ENCODE results near the gene FMN1. TPM values are rescaled to one million over a fixed set of nuclear protein-coding genes. Genes with fewer than 3 reads are reported as not detected.

Gene FMN1
- 10 to 100 TPM; 13.7 to 17.1 TPM for total RNA-seq

GRCh38 chr15:33194704-33195670 is at the start of gene FMN1:
TSS of gene FMN1 (minus strand) at chr15:33194714. CDS start at chr15:33154914, 39,800 bp downstream.
- WGBS, 2 donors: 9 to 22% methylated on average over 25 to 46 of the region's 46 CpGs
- peak; percentile 100 for ATAC-seq
- Histone ChIP-seq H3K9me3 (no peaks in the 10 kb centered on the region), H3K27me3 (no peaks in the 10 kb centered on the region), H3K4me3 (peak within 1 kb of the TSS in 1 of 2 donors; percentile 31), H3K4me1 (peaks cover 4% of the 10 kb centered on the region), H3K36me3 (replicated peaks in 1 of 2; ENCODE audit: insufficient read depth in 1 of 2, low read depth in 2 of 2) (no peaks in the 10 kb centered on the region), H3K27ac (peak within 1 kb of the TSS in 2 of 4 donors; percentile 31 to 32)
- intact Hi-C loops (cut with DNase I): no loop called here
- peak in 2 of 3 donors; percentile 45 to 46 for TF ChIP-seq POLR2A (IDR thresholded peaks at IDR 0.05)
- TF ChIP-seq CTCF (IDR thresholded peaks at IDR 0.05): no peak
- DNase-seq: peak; percentile 94 to 96 (median 95)

GRCh38 chr15:33243869-33244268 is 49.4 kb upstream of the FMN1 start:
- TF ChIP-seq POLR2A (IDR thresholded peaks at IDR 0.05): no peak
- no peak for TF ChIP-seq CTCF (IDR thresholded peaks at IDR 0.05)
- Histone ChIP-seq H3K9me3 (no peaks in the 10 kb centered on the region), H3K36me3 (replicated peaks in 1 of 2; ENCODE audit: insufficient read depth in 1 of 2, low read depth in 2 of 2) (no peaks in the 10 kb centered on the region), H3K4me1 (no peaks in the 10 kb centered on the region), H3K27ac (no peak overlapping the region), H3K27me3 (no peaks in the 10 kb centered on the region), H3K4me3 (no peak overlapping the region)
- DNase-seq (no peak), ATAC-seq (no peak)
- intact Hi-C loops (cut with DNase I): no loop called here
- 93 to 100% methylated on average over 1 of the region's 1 CpG for WGBS, 2 donors

GRCh38 chr15:33243393-33243792 is 48.9 kb upstream of the FMN1 start:
- DNase-seq (no peak), ATAC-seq (no peak)
- no peaks in the 10 kb centered on the region for H3K27me3 ChIP-seq
- no peaks in the 10 kb centered on the region for H3K9me3 ChIP-seq
- TF ChIP-seq CTCF (IDR thresholded peaks at IDR 0.05): no peak
- TF ChIP-seq POLR2A (IDR thresholded peaks at IDR 0.05): no peak
- H3K4me3 ChIP-seq: no peak overlapping the region
- no peaks in the 10 kb centered on the region for H3K4me1 ChIP-seq
- 85 to 89% methylated on average over 2 of the region's 2 CpGs for WGBS, 2 donors
- no peaks in the 10 kb centered on the region for H3K36me3 ChIP-seq (replicated peaks in 1 of 2; ENCODE audit: insufficient read depth in 1 of 2, low read depth in 2 of 2)
- H3K27ac ChIP-seq: no peak overlapping the region
- intact Hi-C loops (cut with DNase I): no loop called here

GRCh38 chr15:33242669-33243191 is 48.2 kb upstream of the FMN1 start:
- Histone ChIP-seq H3K27ac (no peak overlapping the region), H3K4me3 (no peak overlapping the region), H3K9me3 (no peaks in the 10 kb centered on the region), H3K27me3 (no peaks in the 10 kb centered on the region), H3K4me1 (no peaks in the 10 kb centered on the region), H3K36me3 (replicated peaks in 1 of 2; ENCODE audit: insufficient read depth in 1 of 2, low read depth in 2 of 2) (no peaks in the 10 kb centered on the region)
- 80 to 81% methylated on average over 5 of the region's 5 CpGs for WGBS, 2 donors
- DNase-seq (no peak), ATAC-seq (no peak)
- TF ChIP-seq CTCF (IDR thresholded peaks at IDR 0.05): no peak
- no peak for TF ChIP-seq POLR2A (IDR thresholded peaks at IDR 0.05)
- intact Hi-C loops (cut with DNase I): no loop called here

Data from body of pancreas (tissue), 4 donors.